ENCODE measurements around the gene CDK11B.

CDK11B gene

DNA sequence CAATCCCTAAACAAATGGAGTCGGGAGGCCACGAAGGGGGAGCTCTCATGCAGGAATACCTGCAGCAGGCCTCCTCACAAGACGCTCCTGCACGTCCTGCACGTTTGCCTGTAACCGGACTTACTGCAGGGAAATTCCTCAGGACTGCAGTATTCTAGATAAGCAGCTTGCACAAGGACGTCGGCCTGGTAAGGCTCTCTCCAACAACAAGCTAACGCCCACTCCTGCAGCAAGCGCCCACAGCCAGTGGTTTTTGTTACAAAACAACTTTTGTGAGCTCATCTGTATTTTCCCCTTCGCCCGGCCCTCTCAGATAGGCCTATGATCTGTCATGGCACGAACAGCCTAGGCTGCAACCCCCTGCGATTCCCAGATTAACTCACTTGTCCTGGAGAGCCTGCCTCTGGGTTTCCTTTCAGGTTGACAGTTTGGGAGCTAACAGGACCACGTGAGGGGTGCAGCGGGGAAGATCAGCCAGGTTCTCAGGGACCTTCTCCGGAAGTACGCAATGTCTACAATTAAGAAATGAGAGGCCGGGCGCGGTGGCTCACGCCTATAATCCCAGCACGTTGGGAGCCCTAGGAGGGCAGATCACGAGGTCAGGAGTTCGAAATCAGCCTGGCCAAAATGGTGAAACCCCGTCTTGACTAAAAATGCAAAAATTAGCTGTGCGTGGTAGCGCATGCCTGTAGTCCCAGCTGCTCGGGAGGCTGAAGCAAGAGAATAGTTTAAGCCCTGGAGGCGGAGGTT, 44.4 kb downstream of the CDK11B start:
- no peak for DNase-seq

DNA sequence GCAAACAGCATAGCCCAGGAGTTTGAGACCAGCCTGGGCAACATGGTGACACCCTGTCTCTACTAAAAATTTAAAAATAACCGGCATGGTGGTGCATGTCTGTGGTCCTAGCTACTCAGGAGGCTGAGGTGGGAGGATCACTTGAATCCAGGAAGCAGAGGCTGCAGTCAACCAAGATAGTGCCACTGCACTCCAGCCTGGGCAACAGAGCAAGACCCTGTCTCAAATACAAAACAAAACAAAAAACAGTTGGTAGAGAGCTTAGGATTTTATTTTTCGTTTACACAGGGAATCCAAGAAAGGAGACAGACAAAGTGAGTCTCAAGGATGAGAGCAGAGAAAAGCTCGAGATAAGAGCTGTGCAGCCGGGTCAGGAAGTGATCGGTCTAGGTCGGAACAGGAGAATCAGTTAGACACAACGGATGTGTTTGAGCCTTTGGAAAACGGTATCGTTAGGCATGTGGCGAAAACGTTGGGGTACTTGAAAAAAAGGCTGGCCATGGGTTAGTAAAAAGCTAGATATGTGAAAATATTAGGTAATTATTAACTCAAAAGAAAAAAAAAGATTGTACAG, 45.2 kb downstream of the CDK11B start:
- no peak for DNase-seq

DNA sequence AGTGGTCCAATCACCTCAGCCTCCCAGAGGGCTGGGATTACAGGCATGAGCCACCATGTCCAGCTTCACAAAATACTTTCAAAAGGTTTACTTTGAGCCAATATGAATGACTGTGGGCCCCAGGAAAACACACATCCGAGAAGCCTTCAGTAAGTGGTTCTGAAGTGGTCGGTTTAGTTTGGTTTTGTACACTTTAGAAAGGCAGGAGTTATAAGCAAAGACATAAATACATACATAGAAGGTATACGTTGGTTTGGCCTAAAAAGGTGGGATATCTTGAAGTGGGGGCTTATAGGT, 46.8 kb downstream of the CDK11B start:
- DNase-seq, result no peak

DNA sequence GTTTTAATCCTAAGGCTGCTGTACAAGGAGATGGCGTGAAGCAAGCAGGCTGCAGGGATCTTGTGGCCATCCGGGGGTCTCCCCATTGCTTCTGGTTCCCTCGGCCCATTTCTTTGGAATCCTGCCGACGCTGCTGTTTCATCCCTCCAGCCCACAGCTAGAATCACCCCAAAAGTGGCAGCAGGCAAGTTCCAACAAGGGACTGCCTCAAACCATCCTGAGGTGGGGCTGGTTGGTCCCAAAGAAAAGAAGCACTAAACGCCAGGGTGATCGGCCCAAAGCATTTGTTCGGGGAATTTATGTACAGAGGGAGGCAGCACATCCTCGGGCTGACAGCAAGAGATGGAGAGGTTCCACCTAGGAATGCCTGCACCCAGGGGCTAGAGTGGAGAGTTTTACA, 48.0 kb downstream of the CDK11B start:
- no peak for DNase-seq

GRCh38 chr1:1609822-1610485, 48.9 kb downstream of the CDK11B start:
- DNase-seq, result no peak

DNA sequence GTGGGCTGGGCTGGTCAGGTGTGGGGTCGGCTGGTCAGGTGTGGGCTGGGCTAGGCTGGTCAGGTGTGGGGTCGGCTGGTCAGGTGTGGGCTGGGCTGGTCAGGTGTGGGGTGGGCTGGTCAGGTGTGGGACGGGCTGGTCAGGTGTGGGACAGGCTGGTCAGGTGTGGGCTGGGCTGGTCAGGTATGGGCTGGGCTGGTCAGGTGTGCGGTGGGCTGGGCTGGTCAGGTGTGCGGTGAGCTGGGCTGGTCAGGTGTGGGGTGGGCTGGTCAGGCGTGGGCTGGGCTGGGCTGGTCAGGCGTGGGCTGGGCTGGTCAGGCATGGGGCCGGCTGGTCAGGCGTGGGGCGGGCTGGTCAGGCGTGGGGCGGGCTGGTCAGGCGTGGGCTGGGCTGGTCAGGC, 52.6 kb downstream of the CDK11B start:
- DNase-seq, result no peak

- DNase-seq, result no peak
These were observed 53.1 kb downstream of the CDK11B start for GRCh38 chr1:1605724-1606123.

GRCh38 chr1:1605034-1605591, 53.7 kb downstream of the CDK11B start:
- DNase-seq, result no peak

- DNase-seq, result no peak
These were observed 54.3 kb downstream of the CDK11B start for GRCh38 chr1:1604374-1605033.

GRCh38 chr1:1603671-1604373, 55.0 kb downstream of the CDK11B start:
- no peak for DNase-seq

DNA sequence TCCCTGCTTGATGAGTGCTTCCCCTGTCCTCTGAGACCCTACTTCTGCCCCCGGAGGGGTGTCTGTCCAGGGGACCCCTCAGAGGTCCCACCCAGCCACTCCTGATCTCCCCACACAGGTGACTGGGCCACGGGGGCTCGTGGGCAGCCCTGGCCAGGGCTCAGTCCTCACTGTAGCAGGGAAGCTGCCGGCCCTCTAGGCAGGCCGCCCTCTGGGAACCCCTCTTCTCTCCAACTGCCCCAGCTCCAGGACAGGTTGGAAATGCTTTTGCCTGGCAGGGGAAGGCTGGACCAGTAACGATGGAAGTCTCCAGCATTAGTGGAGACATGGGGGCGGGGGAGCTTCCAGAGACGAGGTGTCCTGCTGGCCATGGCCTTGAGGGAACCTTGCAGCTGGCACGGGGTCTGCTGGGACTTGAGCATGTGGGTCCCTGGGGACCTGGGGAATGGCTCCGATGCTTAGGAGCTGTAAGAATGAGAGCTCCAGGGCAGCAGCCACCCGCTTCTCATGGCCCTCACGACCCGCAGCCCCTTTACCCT, 55.8 kb downstream of the CDK11B start:
- DNase-seq, result no peak

GRCh38 chr1:1602304-1602967, 56.4 kb downstream of the CDK11B start:
- no peak for DNase-seq

GRCh38 chr1:1601564-1602303, 57.1 kb downstream of the CDK11B start:
- DNase-seq, result no peak

- no peak for DNase-seq
These were observed 57.8 kb downstream of the CDK11B start for GRCh38 chr1:1600861-1601563.

DNA sequence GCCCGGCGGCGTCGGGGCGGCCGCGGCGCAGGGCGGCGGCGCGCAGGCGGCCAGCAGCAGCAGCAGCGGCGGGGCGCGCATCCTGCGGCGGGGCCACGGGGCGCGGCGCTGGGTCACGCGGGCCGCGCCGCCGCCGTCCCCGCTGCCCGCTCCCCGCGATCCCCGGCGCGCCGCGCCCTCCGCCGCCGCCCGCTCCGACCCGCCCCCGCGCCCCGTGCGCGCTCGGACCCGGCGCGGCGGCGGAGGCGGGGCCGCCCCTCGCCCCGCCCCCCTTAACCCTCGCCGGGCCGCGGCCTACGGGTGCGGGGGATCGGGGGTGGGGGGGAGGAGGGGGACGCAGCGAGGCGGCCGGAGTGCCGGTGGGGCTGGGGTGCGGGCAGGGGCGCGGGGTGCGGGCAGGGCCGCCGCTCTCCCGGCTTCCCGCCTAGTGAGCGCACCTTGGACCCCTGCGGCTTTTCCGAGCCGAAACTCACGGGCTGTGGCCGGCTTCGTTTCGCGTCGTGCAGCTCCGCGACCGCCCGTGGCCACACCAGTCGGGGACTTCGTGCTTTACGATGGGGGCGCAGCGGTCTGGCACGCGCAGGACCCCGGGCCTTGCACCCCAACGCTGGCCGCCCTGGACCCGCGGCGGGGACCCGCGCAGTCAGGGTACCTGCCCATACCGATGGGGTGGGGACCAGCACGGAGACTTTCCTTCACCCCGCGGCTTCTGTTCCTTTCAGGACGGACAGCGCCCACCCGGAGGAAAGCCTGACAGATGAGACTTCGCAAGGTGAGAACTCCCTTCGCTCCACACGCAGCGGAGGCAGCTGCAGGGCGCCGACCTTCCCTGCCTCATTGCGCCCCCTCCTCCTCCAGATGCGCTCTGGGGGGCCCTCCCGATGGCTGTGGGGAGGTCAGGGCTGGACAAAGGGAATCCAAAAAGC, 58.6 kb downstream of the CDK11B start, which contains the start of gene FNDC10:
FNDC10 (minus strand) TSS at position 201 of the 926 bp plus-strand sequence; CDS start at position 81, 120 bp downstream.
- no peak for DNase-seq

DNA sequence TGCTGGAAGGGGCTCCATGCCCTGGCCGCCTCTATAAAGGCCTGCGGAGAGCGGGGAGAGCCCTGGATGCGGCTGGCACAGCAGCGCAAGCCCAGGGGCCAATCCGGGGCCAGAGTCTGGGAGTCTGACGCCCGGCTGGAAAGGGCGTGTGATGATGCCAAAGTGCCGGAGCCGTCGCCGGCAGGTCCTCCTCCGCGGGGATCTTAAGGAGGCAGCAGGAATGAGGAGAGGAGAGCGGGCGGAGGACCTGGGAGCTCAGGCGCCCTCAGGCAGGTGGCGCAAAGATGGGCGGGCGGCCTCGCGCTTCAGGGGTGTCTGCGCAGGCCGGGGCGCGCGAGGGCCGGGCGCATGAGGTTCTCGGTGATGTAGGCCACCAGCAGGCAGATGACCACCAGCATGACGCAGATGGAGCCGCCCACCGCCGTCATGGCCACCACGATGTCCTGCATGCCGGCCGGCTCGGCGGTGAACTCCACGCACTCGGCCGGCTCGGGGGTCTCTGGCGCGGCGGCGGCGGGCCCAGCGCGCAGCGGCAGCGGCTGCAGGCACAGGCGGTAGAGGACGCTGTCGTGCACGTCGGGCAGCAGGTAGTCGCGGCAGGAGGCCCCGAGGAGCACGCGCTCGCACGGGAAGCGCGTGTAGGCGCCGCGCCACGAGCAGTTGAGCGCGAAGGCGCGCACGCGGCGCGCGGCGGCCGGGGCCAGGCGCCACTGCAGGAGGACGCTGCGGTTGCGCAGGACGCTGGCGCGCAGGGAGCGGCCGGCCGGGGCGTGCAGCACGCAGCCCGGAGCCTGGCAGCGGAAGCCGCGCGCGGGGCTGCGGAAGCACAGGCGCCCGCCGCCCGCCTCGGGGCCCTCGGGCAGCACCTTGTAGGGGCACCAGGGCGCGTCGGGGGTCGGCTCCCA, 59.5 kb downstream of the CDK11B start:
- no peak for DNase-seq

DNA sequence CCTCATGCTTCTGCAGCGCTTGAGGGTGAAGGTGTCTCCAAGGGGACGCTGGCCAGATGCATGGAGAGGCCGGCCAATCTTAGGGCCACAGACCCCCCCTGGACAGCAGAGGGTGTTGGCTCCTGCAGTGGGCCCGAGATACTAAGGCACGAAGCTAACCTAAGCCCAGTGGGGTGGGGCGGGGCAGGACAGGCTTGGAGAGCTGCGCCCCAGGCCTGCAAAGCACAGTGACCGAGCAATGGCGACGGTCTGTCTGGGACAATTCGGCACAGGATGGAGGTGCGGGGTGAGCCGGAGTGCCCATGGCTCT, 60.1 kb downstream of the CDK11B start:
- no peak for DNase-seq

GRCh38 chr1:1598051-1598719, 60.6 kb downstream of the CDK11B start:
- no peak for DNase-seq
